HEK293 (cell line): ENCODE results near the gene RNF121.

Experiments
- CTCF ChIA-PET: fragments of 350-600 bp; formaldehyde crosslinking; extraction: SDS; loops from one replicate; lab custom pipeline; 2021; ENCODE audit warnings: antibody characterized with exemption; lab: Yijun Ruan, JAX
- POLR2A ChIA-PET: fragments of 300-600 bp; formaldehyde crosslinking; extraction: SDS; loops from one replicate; lab custom pipeline; 2020; ENCODE audit warnings: antibody characterized with exemption, inconsistent platforms; lab: Yijun Ruan, JAX
- H3K27ac ChIP-seq: fragments of 200-500 bp; sonication (Bioruptor generic); 2 replicates; pipeline ENCODE4 v1.5.1; 2014; ENCODE audit warnings: low read depth, low read length, control low read depth, inconsistent platforms; ENCODE audit errors: extremely low read depth
- H3K36me3 ChIP-seq, 2 experiments: fragments of 200-500 bp in 1 of 2; sonication (Bioruptor generic) in 1 of 2; 1 replicate in 1 of 2; 2 replicates in 1 of 2; pipeline ENCODE4 v1.5.1; 2014 to 2017; ENCODE audit warnings: inconsistent platforms in 2 of 2, low read length in 2 of 2; ENCODE audit not compliant: control insufficient read depth in 2 of 2, insufficient read depth in 1 of 2
- H3K4me1 ChIP-seq: fragments of 200-500 bp; sonication (Bioruptor generic); 2 replicates; pipeline ENCODE4 v1.5.1; 2014; ENCODE audit warnings: mild to moderate bottlenecking, low read length, inconsistent platforms; ENCODE audit not compliant: control insufficient read depth, insufficient read depth
- H3K4me3 ChIP-seq: 2 replicates; pipeline ENCODE4 v1.5.1; 2011; ENCODE audit warnings: low read depth, mild to moderate bottlenecking, control low read depth, low read length, moderate library complexity
- H3K9me3 ChIP-seq: fragments of 200-500 bp; sonication (Bioruptor generic); 2 replicates; pipeline ENCODE4 v1.5.1; 2014; ENCODE audit warnings: low read depth, low read length, inconsistent platforms; ENCODE audit not compliant: control insufficient read depth, insufficient read depth
- BCL11A ChIP-seq: fragments of 450-650 bp; formaldehyde crosslinking; IDR thresholded peaks from 2 replicates; pipeline ENCODE4 v1.5.1; 2016; ENCODE audit warnings: low read depth, missing biosample characterization, missing genetic modification characterization
- FEZF1 ChIP-seq: fragments of 450-650 bp; formaldehyde crosslinking; IDR thresholded peaks from 2 replicates; pipeline ENCODE4 v1.5.1; 2016; ENCODE audit warnings: missing biosample characterization, missing genetic modification characterization
- GFI1B ChIP-seq: fragments of 450-650 bp; formaldehyde crosslinking; IDR thresholded peaks from 2 replicates; pipeline ENCODE4 v1.5.1; 2016; ENCODE audit warnings: missing biosample characterization, missing genetic modification characterization
- HOXC10 ChIP-seq: sonication (generic); formaldehyde crosslinking; IDR thresholded peaks from 2 replicates; pipeline ENCODE4 v1.8.1; 2023; ENCODE audit warnings: mild to moderate bottlenecking, missing genetic modification reagents
- KLF7 ChIP-seq: fragments of 450-650 bp; formaldehyde crosslinking; IDR thresholded peaks from 2 replicates; pipeline ENCODE4 v1.5.1; 2016; ENCODE audit warnings: missing biosample characterization, missing genetic modification characterization, borderline replicate concordance
- KLF8 ChIP-seq: fragments of 450-650 bp; formaldehyde crosslinking; IDR thresholded peaks from 2 replicates; pipeline ENCODE4 v1.5.1; 2016; ENCODE audit warnings: missing biosample characterization, missing genetic modification characterization
- KLF9 ChIP-seq: fragments of 450-650 bp; formaldehyde crosslinking; IDR thresholded peaks from 2 replicates; pipeline ENCODE4 v1.5.1; 2016; ENCODE audit warnings: missing biosample characterization, missing genetic modification characterization, low read depth
- RBAK ChIP-seq: fragments of 450-650 bp; formaldehyde crosslinking; IDR thresholded peaks from 2 replicates; pipeline ENCODE4 v1.5.1; 2016; ENCODE audit warnings: missing biosample characterization, missing genetic modification characterization
- ZBTB17 ChIP-seq: fragments of 450-650 bp; formaldehyde crosslinking; IDR thresholded peaks from 2 replicates; pipeline ENCODE4 v1.5.1; 2016; ENCODE audit warnings: missing biosample characterization, missing genetic modification characterization
- ZNF138 ChIP-seq: fragments of 450-650 bp; formaldehyde crosslinking; IDR thresholded peaks from 2 replicates; pipeline ENCODE4 v1.5.1; 2016; ENCODE audit warnings: missing biosample characterization, missing genetic modification characterization, borderline replicate concordance
- ZNF2 ChIP-seq: fragments of 450-650 bp; formaldehyde crosslinking; IDR thresholded peaks from 2 replicates; pipeline ENCODE4 v1.5.1; 2016; ENCODE audit warnings: missing biosample characterization, missing genetic modification characterization
- ZNF423 ChIP-seq: fragments of 450-650 bp; formaldehyde crosslinking; IDR thresholded peaks from 2 replicates; pipeline ENCODE4 v1.5.1; 2016; ENCODE audit warnings: missing biosample characterization, missing genetic modification characterization
- ZNF433 ChIP-seq: fragments of 450-650 bp; formaldehyde crosslinking; IDR thresholded peaks from 2 replicates; pipeline ENCODE4 v1.5.1; 2016; ENCODE audit warnings: missing biosample characterization, missing genetic modification characterization, low read depth
- ZNF473 ChIP-seq: fragments of 450-650 bp; formaldehyde crosslinking; IDR thresholded peaks from 2 replicates; pipeline ENCODE4 v1.5.1; 2017; ENCODE audit warnings: missing biosample characterization, missing genetic modification characterization
- ZNF548 ChIP-seq: fragments of 450-650 bp; formaldehyde crosslinking; IDR thresholded peaks from 2 replicates; pipeline ENCODE4 v1.5.1; 2016; ENCODE audit warnings: missing biosample characterization, missing genetic modification characterization
- ZNF558 ChIP-seq: fragments of 450-650 bp; formaldehyde crosslinking; IDR thresholded peaks from 2 replicates; pipeline ENCODE4 v1.5.1; 2016; ENCODE audit warnings: missing biosample characterization, missing genetic modification characterization
- ZNF585B ChIP-seq: fragments of 450-650 bp; formaldehyde crosslinking; IDR thresholded peaks from 2 replicates; pipeline ENCODE4 v1.5.1; 2016; ENCODE audit warnings: missing biosample characterization, missing genetic modification characterization
- ZNF623 ChIP-seq: fragments of 450-650 bp; formaldehyde crosslinking; IDR thresholded peaks from 2 replicates; pipeline ENCODE4 v1.5.1; 2016; ENCODE audit warnings: missing biosample characterization, missing genetic modification characterization
- ZNF624 ChIP-seq: fragments of 450-650 bp; formaldehyde crosslinking; IDR thresholded peaks from 2 replicates; pipeline ENCODE4 v1.5.1; 2017; ENCODE audit warnings: missing biosample characterization, missing genetic modification characterization
- ZNF629 ChIP-seq: fragments of 450-650 bp; formaldehyde crosslinking; IDR thresholded peaks from 2 replicates; pipeline ENCODE4 v1.5.1; 2017; ENCODE audit warnings: missing biosample characterization, missing genetic modification characterization
- ZSCAN16 ChIP-seq: fragments of 450-650 bp; formaldehyde crosslinking; IDR thresholded peaks from 2 replicates; pipeline ENCODE4 v1.5.1; 2016; ENCODE audit warnings: missing biosample characterization, missing genetic modification characterization
- TF ChIP-seq, protein P1 (sequence below): sonication (generic); formaldehyde crosslinking; IDR thresholded peaks from 2 replicates; pipeline ENCODE4 v1.8.1; 2022; ENCODE audit warnings: mild to moderate bottlenecking, moderate library complexity, missing genetic modification reagents
- TF ChIP-seq, protein P2 (sequence below): fragments of 450-650 bp; formaldehyde crosslinking; IDR thresholded peaks from 2 replicates; pipeline ENCODE4 v1.5.0; 2017; ENCODE audit warnings: missing biosample characterization, missing genetic modification characterization, borderline replicate concordance
- TF ChIP-seq, protein P3 (sequence below): fragments of 450-650 bp; formaldehyde crosslinking; IDR thresholded peaks from 2 replicates; pipeline ENCODE4 v1.5.1; 2016; ENCODE audit warnings: missing biosample characterization, missing genetic modification characterization
- TF ChIP-seq, protein P4 (sequence below): fragments of 450-650 bp; formaldehyde crosslinking; IDR thresholded peaks from 2 replicates; pipeline ENCODE4 v1.5.1; 2016; ENCODE audit warnings: missing biosample characterization, missing genetic modification characterization
- TF ChIP-seq, protein P5 (sequence below): fragments of 450-650 bp; formaldehyde crosslinking; IDR thresholded peaks from 2 replicates; pipeline ENCODE4; 2016; ENCODE audit warnings: missing biosample characterization, missing genetic modification characterization

The RNF121 gene

DNA sequence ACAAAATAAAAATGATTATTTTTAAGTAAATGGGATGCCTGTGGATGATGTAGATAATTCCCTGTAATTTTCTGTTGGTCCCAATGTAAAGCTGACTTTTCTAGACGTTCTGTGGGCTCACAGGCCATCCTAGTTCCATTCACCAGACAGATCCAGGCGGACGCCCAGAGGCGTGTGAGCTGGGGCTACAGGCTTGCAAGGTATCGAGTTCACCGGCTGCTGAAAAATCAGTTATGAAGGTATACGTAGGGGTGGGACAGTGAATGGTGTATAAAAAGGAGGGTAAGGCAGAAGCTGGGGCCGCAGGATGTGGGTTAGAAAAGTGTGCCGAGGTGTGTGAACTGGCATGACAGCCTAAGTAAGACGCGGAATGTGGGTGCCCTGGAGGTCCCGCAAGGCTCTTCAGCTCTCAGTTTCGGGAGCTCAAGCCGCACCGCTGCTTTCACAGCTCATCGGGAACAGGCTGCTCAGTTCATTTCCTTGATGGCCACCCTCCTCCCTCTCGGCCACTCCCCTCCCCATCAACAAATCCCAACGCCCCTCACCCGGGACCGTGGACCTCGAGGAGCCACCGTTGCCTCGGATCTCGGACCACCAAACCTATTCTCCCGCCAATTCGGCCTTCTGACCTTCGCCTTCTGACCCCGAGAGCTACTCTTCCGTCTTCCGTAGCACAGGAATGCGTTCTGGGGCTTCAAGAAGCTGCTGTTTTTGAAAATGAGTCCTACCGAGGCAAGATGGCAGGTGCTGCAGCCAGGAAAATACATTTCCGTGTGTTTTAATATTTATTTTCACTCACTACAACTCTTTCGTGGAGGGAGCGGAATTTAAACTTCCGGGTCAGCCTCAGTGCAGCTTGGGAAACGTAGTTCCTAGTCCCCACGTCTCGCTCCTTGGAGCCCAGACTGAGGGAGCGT is 768 bp upstream of the RNF121 start, which contains the start of gene XNDC1N:
Gene XNDC1N, minus strand, starts transcription at position 775 of the 917 bp plus-strand sequence. CDS start 5,241 bp downstream, outside the sequence.
- POLR2A ChIA-PET, result interaction anchor here (0.7 to 3.2 kb wide), 7 partner anchors 9 to 295 kb away, joined by 3 to 32 read pairs (median 5); no protein-coding TSS in a partner anchor
- no peaks in the 10 kb centered on the region for H3K4me1 ChIP-seq
- H3K4me3 ChIP-seq, result peak within 1 kb of the TSS; percentile 89
- CTCF ChIA-PET, result interaction anchor here (0.6 to 1.6 kb wide), 5 partner anchors 10 to 98 kb away, joined by 3 to 8 read pairs (median 4); no protein-coding TSS in a partner anchor
- peak within 1 kb of the TSS; percentile 84 for H3K27ac ChIP-seq
- peaks cover 3 to 17% of the 10 kb centered on the region in 2 experiments; a peak in 1 of 3 replicates for H3K36me3 ChIP-seq
- no peaks in the 10 kb centered on the region for H3K9me3 ChIP-seq
- TF ChIP-seq HOXC10 (CRISPR knock-in tag), result no peak
- TF ChIP-seq, protein P1, sequence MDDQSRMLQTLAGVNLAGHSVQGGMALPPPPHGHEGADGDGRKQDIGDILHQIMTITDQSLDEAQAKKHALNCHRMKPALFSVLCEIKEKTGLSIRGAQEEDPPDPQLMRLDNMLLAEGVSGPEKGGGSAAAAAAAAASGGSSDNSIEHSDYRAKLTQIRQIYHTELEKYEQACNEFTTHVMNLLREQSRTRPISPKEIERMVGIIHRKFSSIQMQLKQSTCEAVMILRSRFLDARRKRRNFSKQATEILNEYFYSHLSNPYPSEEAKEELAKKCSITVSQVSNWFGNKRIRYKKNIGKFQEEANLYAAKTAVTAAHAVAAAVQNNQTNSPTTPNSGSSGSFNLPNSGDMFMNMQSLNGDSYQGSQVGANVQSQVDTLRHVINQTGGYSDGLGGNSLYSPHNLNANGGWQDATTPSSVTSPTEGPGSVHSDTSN (CRISPR knock-in tag), result peak; percentile 59; the same call in 1 of the 2 replicates
- TF ChIP-seq, protein P2, sequence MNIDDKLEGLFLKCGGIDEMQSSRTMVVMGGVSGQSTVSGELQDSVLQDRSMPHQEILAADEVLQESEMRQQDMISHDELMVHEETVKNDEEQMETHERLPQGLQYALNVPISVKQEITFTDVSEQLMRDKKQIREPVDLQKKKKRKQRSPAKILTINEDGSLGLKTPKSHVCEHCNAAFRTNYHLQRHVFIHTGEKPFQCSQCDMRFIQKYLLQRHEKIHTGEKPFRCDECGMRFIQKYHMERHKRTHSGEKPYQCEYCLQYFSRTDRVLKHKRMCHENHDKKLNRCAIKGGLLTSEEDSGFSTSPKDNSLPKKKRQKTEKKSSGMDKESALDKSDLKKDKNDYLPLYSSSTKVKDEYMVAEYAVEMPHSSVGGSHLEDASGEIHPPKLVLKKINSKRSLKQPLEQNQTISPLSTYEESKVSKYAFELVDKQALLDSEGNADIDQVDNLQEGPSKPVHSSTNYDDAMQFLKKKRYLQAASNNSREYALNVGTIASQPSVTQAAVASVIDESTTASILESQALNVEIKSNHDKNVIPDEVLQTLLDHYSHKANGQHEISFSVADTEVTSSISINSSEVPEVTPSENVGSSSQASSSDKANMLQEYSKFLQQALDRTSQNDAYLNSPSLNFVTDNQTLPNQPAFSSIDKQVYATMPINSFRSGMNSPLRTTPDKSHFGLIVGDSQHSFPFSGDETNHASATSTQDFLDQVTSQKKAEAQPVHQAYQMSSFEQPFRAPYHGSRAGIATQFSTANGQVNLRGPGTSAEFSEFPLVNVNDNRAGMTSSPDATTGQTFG, result no peak
- no peak for TF ChIP-seq ZNF473 (tag by site-specific recombination)
- TF ChIP-seq ZBTB17, result peak; percentile 91
- peak; percentile 63 for TF ChIP-seq ZNF629
- peak; percentile 17; the same call in 1 of the 2 replicates for TF ChIP-seq KLF8 (tag by site-specific recombination)
- TF ChIP-seq KLF7 (tag by site-specific recombination), result no peak
- no peak for TF ChIP-seq ZNF548 (tag by site-specific recombination)
- TF ChIP-seq ZNF433 (tag by site-specific recombination), result no peak
- TF ChIP-seq RBAK (tag by site-specific recombination), result no peak
- TF ChIP-seq ZNF585B (tag by site-specific recombination), result no peak
- TF ChIP-seq ZNF623 (tag by site-specific recombination), result no peak
- peak; percentile 92 for TF ChIP-seq BCL11A (tag by site-specific recombination)
- TF ChIP-seq, protein P3, sequence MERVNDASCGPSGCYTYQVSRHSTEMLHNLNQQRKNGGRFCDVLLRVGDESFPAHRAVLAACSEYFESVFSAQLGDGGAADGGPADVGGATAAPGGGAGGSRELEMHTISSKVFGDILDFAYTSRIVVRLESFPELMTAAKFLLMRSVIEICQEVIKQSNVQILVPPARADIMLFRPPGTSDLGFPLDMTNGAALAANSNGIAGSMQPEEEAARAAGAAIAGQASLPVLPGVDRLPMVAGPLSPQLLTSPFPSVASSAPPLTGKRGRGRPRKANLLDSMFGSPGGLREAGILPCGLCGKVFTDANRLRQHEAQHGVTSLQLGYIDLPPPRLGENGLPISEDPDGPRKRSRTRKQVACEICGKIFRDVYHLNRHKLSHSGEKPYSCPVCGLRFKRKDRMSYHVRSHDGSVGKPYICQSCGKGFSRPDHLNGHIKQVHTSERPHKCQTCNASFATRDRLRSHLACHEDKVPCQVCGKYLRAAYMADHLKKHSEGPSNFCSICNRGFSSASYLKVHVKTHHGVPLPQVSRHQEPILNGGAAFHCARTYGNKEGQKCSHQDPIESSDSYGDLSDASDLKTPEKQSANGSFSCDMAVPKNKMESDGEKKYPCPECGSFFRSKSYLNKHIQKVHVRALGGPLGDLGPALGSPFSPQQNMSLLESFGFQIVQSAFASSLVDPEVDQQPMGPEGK, result peak; percentile 22; the same call in 1 of the 2 replicates
- TF ChIP-seq ZNF624, result no peak
- no peak; the same call in 1 of the 2 replicates for TF ChIP-seq FEZF1
- TF ChIP-seq, protein P4, sequence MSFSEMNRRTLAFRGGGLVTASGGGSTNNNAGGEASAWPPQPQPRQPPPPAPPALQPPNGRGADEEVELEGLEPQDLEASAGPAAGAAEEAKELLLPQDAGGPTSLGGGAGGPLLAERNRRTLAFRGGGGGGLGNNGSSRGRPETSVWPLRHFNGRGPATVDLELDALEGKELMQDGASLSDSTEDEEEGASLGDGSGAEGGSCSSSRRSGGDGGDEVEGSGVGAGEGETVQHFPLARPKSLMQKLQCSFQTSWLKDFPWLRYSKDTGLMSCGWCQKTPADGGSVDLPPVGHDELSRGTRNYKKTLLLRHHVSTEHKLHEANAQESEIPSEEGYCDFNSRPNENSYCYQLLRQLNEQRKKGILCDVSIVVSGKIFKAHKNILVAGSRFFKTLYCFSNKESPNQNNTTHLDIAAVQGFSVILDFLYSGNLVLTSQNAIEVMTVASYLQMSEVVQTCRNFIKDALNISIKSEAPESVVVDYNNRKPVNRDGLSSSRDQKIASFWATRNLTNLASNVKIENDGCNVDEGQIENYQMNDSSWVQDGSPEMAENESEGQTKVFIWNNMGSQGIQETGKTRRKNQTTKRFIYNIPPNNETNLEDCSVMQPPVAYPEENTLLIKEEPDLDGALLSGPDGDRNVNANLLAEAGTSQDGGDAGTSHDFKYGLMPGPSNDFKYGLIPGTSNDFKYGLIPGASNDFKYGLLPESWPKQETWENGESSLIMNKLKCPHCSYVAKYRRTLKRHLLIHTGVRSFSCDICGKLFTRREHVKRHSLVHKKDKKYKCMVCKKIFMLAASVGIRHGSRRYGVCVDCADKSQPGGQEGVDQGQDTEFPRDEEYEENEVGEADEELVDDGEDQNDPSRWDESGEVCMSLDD (tag by site-specific recombination), result peak; percentile 53; the same call in 1 of the 2 replicates
- TF ChIP-seq GFI1B (tag by site-specific recombination), result no peak
- TF ChIP-seq ZNF558 (tag by site-specific recombination), result no peak
- no peak for TF ChIP-seq ZNF423
- TF ChIP-seq KLF9, result peak; percentile 17; the same call in 1 of the 2 replicates
- no peak for TF ChIP-seq ZSCAN16
- peak; percentile 72; the same call in 1 of the 2 replicates for TF ChIP-seq ZNF2 (tag by site-specific recombination)
- TF ChIP-seq, protein P5, sequence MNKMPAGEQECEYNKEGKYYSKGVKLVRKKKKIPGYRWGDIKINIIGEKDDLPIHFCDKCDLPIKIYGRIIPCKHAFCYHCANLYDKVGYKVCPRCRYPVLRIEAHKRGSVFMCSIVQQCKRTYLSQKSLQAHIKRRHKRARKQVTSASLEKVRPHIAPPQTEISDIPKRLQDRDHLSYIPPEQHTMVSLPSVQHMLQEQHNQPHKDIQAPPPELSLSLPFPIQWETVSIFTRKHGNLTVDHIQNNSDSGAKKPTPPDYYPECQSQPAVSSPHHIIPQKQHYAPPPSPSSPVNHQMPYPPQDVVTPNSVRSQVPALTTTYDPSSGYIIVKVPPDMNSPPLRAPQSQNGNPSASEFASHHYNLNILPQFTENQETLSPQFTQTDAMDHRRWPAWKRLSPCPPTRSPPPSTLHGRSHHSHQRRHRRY (tag by site-specific recombination), result 0 out of 2 replicates have a peak, but pooled peaks have one; percentile 71
- no peak for TF ChIP-seq ZNF138 (tag by site-specific recombination)
